ENCODE data around the gene SRGAP1. TPM values are rescaled to one million over a fixed set of nuclear protein-coding genes. Genes with fewer than 3 reads are reported as not detected.

The SRGAP1 gene
- total RNA-seq, 4 donors from 2014 or later, result 7.6 to 17.5 (median 14.6) TPM

DNA sequence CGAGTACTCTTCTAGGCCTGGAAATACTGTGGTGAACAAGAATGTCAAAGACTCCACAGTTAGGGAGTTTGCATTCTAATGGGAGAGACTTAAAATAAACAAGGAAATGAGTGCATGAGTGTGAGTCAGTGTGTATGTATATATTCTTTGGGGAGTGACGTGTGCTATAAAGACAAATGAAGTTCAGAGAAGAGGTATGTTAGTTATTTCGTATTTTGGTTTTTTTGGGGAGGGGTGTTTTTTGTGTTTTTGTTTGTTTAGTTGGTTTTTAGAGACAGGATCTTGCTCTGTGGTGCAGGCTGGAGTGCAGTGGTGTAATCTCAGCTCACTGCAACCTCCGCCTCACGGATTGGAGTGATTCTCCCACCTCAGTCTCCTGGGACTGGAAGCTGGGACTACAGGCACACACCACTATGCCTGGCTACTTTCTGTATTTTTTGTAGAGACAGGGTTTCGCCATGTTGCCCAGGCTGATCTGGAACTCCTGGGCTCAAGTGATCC, 74.3 kb downstream of the SRGAP1 start:
- WGBS, result 72% methylated on average over 6 of the region's 6 CpGs
- DNase-seq (ENCODE audit: extremely low spot score), result no peak
- Histone ChIP-seq H3K4me3 (no peak overlapping the region), H3K36me3 (no peaks in the 10 kb centered on the region), H3K27ac (replicated peaks in 1 of 4) (no peak overlapping the region), H3K4me1 (peaks cover 10 to 46% (median 42%) of the 10 kb centered on the region in 4 donors), H3K27me3 (no peaks in the 10 kb centered on the region), H3K9me3 (no peaks in the 10 kb centered on the region)
- TF ChIP-seq EP300 (IDR thresholded peaks at IDR 0.05) (no peak), POLR2AphosphoS5 (IDR thresholded peaks at IDR 0.05) (no peak), POLR2A (IDR thresholded peaks at IDR 0.05; ENCODE audit: low read depth) (no peak)
- TF ChIP-seq, protein P1, sequence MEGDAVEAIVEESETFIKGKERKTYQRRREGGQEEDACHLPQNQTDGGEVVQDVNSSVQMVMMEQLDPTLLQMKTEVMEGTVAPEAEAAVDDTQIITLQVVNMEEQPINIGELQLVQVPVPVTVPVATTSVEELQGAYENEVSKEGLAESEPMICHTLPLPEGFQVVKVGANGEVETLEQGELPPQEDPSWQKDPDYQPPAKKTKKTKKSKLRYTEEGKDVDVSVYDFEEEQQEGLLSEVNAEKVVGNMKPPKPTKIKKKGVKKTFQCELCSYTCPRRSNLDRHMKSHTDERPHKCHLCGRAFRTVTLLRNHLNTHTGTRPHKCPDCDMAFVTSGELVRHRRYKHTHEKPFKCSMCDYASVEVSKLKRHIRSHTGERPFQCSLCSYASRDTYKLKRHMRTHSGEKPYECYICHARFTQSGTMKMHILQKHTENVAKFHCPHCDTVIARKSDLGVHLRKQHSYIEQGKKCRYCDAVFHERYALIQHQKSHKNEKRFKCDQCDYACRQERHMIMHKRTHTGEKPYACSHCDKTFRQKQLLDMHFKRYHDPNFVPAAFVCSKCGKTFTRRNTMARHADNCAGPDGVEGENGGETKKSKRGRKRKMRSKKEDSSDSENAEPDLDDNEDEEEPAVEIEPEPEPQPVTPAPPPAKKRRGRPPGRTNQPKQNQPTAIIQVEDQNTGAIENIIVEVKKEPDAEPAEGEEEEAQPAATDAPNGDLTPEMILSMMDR (IDR thresholded peaks at IDR 0.05), result no peak
- intact Hi-C loops (cut with DNase I), result no loop called here

GRCh38 chr12:63919756-63920155, 75.3 kb downstream of the SRGAP1 start:
- H3K27ac ChIP-seq (replicated peaks in 1 of 4), result no peak overlapping the region
- WGBS, result 97% methylated on average over 2 of the region's 2 CpGs
- H3K36me3 ChIP-seq, result no peaks in the 10 kb centered on the region
- no peak for DNase-seq (ENCODE audit: extremely low spot score)
- no peak for TF ChIP-seq POLR2AphosphoS5 (IDR thresholded peaks at IDR 0.05)
- TF ChIP-seq POLR2A (IDR thresholded peaks at IDR 0.05; ENCODE audit: low read depth), result no peak
- TF ChIP-seq EP300 (IDR thresholded peaks at IDR 0.05), result no peak
- TF ChIP-seq, protein P1 (IDR thresholded peaks at IDR 0.05), result no peak
- intact Hi-C loops (cut with DNase I), result no loop called here
- H3K27me3 ChIP-seq, result no peaks in the 10 kb centered on the region
- H3K4me3 ChIP-seq, result no peak overlapping the region
- H3K9me3 ChIP-seq, result no peaks in the 10 kb centered on the region
- peaks cover 10 to 45% (median 40%) of the 10 kb centered on the region in 4 donors for H3K4me1 ChIP-seq

- TF ChIP-seq EP300 (IDR thresholded peaks at IDR 0.05) (no peak), POLR2A (IDR thresholded peaks at IDR 0.05; ENCODE audit: low read depth) (no peak), POLR2AphosphoS5 (IDR thresholded peaks at IDR 0.05) (no peak)
- TF ChIP-seq, protein P1 (IDR thresholded peaks at IDR 0.05), result no peak
- no peaks in the 10 kb centered on the region for H3K36me3 ChIP-seq
- no peak overlapping the region for H3K4me3 ChIP-seq
- no peaks in the 10 kb centered on the region for H3K9me3 ChIP-seq
- peaks cover 8 to 33% (median 27%) of the 10 kb centered on the region in 4 donors for H3K4me1 ChIP-seq
- 95% methylated on average over 6 of the region's 6 CpGs for WGBS
- H3K27me3 ChIP-seq, result no peaks in the 10 kb centered on the region
- H3K27ac ChIP-seq (replicated peaks in 1 of 4), result no peak overlapping the region
- intact Hi-C loops (cut with DNase I), result no loop called here
- no peak for DNase-seq (ENCODE audit: extremely low spot score)
Observed at GRCh38 chr12:63921157-63921556, 76.7 kb downstream of the SRGAP1 start.

GRCh38 chr12:63922474-63922873, 78.0 kb downstream of the SRGAP1 start:
- TF ChIP-seq POLR2A (IDR thresholded peaks at IDR 0.05; ENCODE audit: low read depth) (no peak), EP300 (IDR thresholded peaks at IDR 0.05) (no peak), POLR2AphosphoS5 (IDR thresholded peaks at IDR 0.05) (no peak)
- TF ChIP-seq, protein P1 (IDR thresholded peaks at IDR 0.05), result no peak
- intact Hi-C loops (cut with DNase I), result no loop called here
- H3K27me3 ChIP-seq, result no peaks in the 10 kb centered on the region
- no peaks in the 10 kb centered on the region for H3K9me3 ChIP-seq
- WGBS, result 100% methylated on average over 1 of the region's 1 CpG
- no peak overlapping the region for H3K4me3 ChIP-seq
- H3K27ac ChIP-seq (replicated peaks in 1 of 4), result no peak overlapping the region
- peaks cover 5 to 20% (median 14%) of the 10 kb centered on the region in 4 donors for H3K4me1 ChIP-seq
- no peaks in the 10 kb centered on the region for H3K36me3 ChIP-seq
- DNase-seq (ENCODE audit: extremely low spot score), result no peak

DNA sequence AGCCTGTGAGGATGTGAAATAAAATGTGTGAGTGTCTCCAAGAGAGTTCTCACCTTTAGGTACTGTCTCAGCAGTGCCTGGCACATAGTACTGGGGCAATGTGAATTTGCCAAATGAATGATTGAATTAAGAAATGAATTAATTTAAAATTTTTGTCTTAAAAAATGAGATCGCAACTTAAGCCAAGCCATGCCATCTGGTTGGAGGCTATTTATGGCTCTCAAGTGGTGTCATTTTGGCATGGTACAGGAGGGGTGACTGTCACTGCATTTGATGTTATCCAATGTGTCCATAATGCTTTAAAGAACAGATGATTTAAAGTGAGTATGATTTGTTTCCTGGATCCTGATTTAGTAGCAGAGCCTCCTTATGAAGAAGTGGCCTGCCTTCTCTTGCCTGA, 80.3 kb downstream of the SRGAP1 start:
- no peaks in the 10 kb centered on the region for H3K9me3 ChIP-seq
- H3K4me1 ChIP-seq, result peaks cover 0 to 1% (median 0%) of the 10 kb centered on the region in 4 donors
- H3K36me3 ChIP-seq, result no peaks in the 10 kb centered on the region
- intact Hi-C loops (cut with DNase I), result no loop called here
- 57% methylated on average over 1 of the region's 1 CpG for WGBS
- no peaks in the 10 kb centered on the region for H3K27me3 ChIP-seq
- no peak for TF ChIP-seq POLR2AphosphoS5 (IDR thresholded peaks at IDR 0.05)
- TF ChIP-seq POLR2A (IDR thresholded peaks at IDR 0.05; ENCODE audit: low read depth), result no peak
- TF ChIP-seq EP300 (IDR thresholded peaks at IDR 0.05), result no peak
- TF ChIP-seq, protein P1 (IDR thresholded peaks at IDR 0.05), result no peak
- no peak overlapping the region for H3K27ac ChIP-seq (replicated peaks in 1 of 4)
- H3K4me3 ChIP-seq, result no peak overlapping the region
- DNase-seq (ENCODE audit: extremely low spot score), result no peak
